HG03175 (cell line): ENCODE results near the gene NPR2.

Experiments used
- ATAC-seq: cut with Tn5 transposase; IDR thresholded peaks from one replicate; pipeline ENCODE4 v1.9.1; 2021; ENCODE audit warnings: mild to moderate bottlenecking, moderate library complexity; ENCODE audit not compliant: unreplicated experiment

Gene NPR2

GRCh38 chr9:35763181-35763580, 28.2 kb upstream of the NPR2 start:
- no peak for ATAC-seq

- ATAC-seq: no peak
These were observed 27.6 kb upstream of the NPR2 start for GRCh38 chr9:35763803-35764202.

GRCh38 chr9:35766997-35767396, 24.4 kb upstream of the NPR2 start:
- no peak for ATAC-seq

GRCh38 chr9:35767458-35767857, 23.9 kb upstream of the NPR2 start:
- ATAC-seq: no peak

GRCh38 chr9:35769763-35770162, 21.6 kb upstream of the NPR2 start:
- ATAC-seq: no peak

GRCh38 chr9:35771075-35771433, 20.3 kb upstream of the NPR2 start:
- ATAC-seq: no peak

- no peak for ATAC-seq
These were observed 19.9 kb upstream of the NPR2 start for GRCh38 chr9:35771534-35771933.

GRCh38 chr9:35771943-35772342, 19.4 kb upstream of the NPR2 start:
- ATAC-seq: no peak

GRCh38 chr9:35774907-35775635, 16.3 kb upstream of the NPR2 start:
- no peak for ATAC-seq

GRCh38 chr9:35776018-35776417, 15.4 kb upstream of the NPR2 start:
- ATAC-seq: no peak

GRCh38 chr9:35778496-35778895, 12.9 kb upstream of the NPR2 start:
- ATAC-seq: no peak

GRCh38 chr9:35781066-35781465, 10.3 kb upstream of the NPR2 start:
- no peak for ATAC-seq

GRCh38 chr9:35783418-35783817, 8.0 kb upstream of the NPR2 start:
- ATAC-seq: no peak

GRCh38 chr9:35789541-35789940, 1.9 kb upstream of the NPR2 start:
- no peak for ATAC-seq

- no peak for ATAC-seq
These were observed 1.4 kb upstream of the NPR2 start for GRCh38 chr9:35790025-35790384.

- peak; percentile 55 for ATAC-seq
These were observed 750 bp upstream of the NPR2 start for GRCh38 chr9:35790385-35791296.

GRCh38 chr9:35792024-35792813, 828 bp downstream of the NPR2 start:
- ATAC-seq: no peak

- ATAC-seq: no peak
These were observed 1.4 kb downstream of the NPR2 start for GRCh38 chr9:35792826-35793225.

GRCh38 chr9:35793461-35793860, 2.1 kb downstream of the NPR2 start:
- ATAC-seq: no peak

- ATAC-seq: no peak
These were observed 4.3 kb downstream of the NPR2 start for GRCh38 chr9:35795695-35796094.

- no peak for ATAC-seq
These were observed 6.1 kb downstream of the NPR2 start for GRCh38 chr9:35797311-35798109.
